Stomach (tissue), 9 donors: ENCODE measurements around the gene PYGO1. TPM values are rescaled to one million over a fixed set of nuclear protein-coding genes. Genes with fewer than 3 reads are reported as not detected.

Source experiments
- DNase-seq, 2 donors: peaks; one replicate each; pipeline versions ENCODE4 v3.0.0 to v3.0.0-alpha.2; 2013 to 2019
- H3K27ac ChIP-seq, 5 donors: fragments of 200-600 bp in 4 of 5; sonication (generic) in 4 of 5; one replicate each; pipeline ENCODE4 v1.5.1; 2013 to 2019; ENCODE audit warnings: mild to moderate bottlenecking in 1 of 5, moderate library complexity in 1 of 5
- H3K27me3 ChIP-seq, 3 donors: fragments of 200-600 bp; sonication (generic); one replicate each; pipeline ENCODE4 v1.5.1; 2017 to 2019; ENCODE audit warnings: mixed run types in 1 of 3
- H3K36me3 ChIP-seq, 4 donors: fragments of 200-600 bp; sonication (generic); 1 replicate in 3 of 4; 2 replicates in 1 of 4; pipeline ENCODE4 v1.5.1; 2016 to 2019
- H3K4me1 ChIP-seq, 4 donors: fragments of 200-600 bp; sonication (generic); one replicate each; pipeline ENCODE4 v1.5.1; 2016 to 2019
- H3K4me3 ChIP-seq, 4 donors: fragments of 200-600 bp; sonication (generic) in 3 of 4; one replicate each; pipeline ENCODE4 v1.5.1; 2016 to 2019; ENCODE audit warnings: mild to moderate bottlenecking in 1 of 4
- H3K9me3 ChIP-seq, 4 donors: fragments of 200-600 bp; sonication (generic); one replicate each; pipeline ENCODE4 v1.5.1; 2016 to 2019
- EP300 ChIP-seq: sonication (generic); formaldehyde crosslinking; IDR thresholded peaks from one replicate; pipeline ENCODE4 v1.6.1; 2017; ENCODE audit warnings: antibody characterized with exemption
- POLR2A ChIP-seq, 4 donors: fragments of 450-650 bp; IDR thresholded peaks; one replicate each; pipeline ENCODE4 v1.6.1; 2016; ENCODE audit warnings: antibody characterized with exemption in 4 of 4, control low read depth in 2 of 4, mild to moderate bottlenecking in 1 of 4, moderate library complexity in 1 of 4
- POLR2AphosphoS5 ChIP-seq, 3 donors: sonication (generic); formaldehyde crosslinking; IDR thresholded peaks; one replicate each; pipeline ENCODE4 v1.6.1; 2016; ENCODE audit warnings: antibody characterized with exemption in 3 of 3
- WGBS, 5 donors: extraction: QIAGEN DNeasy Blood & Tissue Kit in 3 of 5; methylation state at CpG; one replicate each; pipeline versions ENCODE4 v1.1.5 to v1.1.7; 2013 to 2018; 5-methylcytosine and 5-hydroxymethylcytosine counted together
- intact Hi-C: fragments of 100-400 bp; cut with DNase I; formaldehyde crosslinking; loops from one replicate; pipeline ENCODE4 v1.15.1; 2023; ENCODE audit warnings: low total_unique reads
- polyA plus RNA-seq, 3 donors: library from polyadenylated mRNA; stranded (reverse); fragments of 200-250 nt; gene quantifications; one replicate each; pipeline ENCODE4 v1.2.3, GENCODE V29; 2013
- total RNA-seq, 5 donors: library from RNA; depleted of rRNA; stranded (reverse); fragments of >200 nt; gene quantifications; one replicate each; pipeline versions ENCODE4 v1.1.0 to v1.2.3, GENCODE V29; 2014 to 2016
- TF ChIP-seq, protein P1 (sequence below), 7 experiments: fragments of 450-650 bp in 4 of 7; fragments of 200-600 bp in 3 of 7; sonication (generic) in 3 of 7; IDR thresholded peaks; one replicate each; pipeline ENCODE4 v1.5.1; 2016 to 2019; ENCODE audit warnings: antibody characterized with exemption in 7 of 7, control low read depth in 2 of 7, mild to moderate bottlenecking in 1 of 7
- donor health status: healthy with polysubstance abuse.
- donor health status: Bipolar disorder and iron deficiency.
- donor health status: healthy.

The PYGO1 gene
- total and polyA plus RNA-seq, 8 donors: 0.61 to 15.2 (median 4.1) TPM; not detected in 1

GRCh38 chr15:55576943-55577342 is 11.2 kb downstream of the PYGO1 start:
- H3K36me3 ChIP-seq: no peaks in the 10 kb centered on the region
- H3K27me3 ChIP-seq: no peaks in the 10 kb centered on the region
- TF ChIP-seq POLR2AphosphoS5 (IDR thresholded peaks at IDR 0.05) (no peak), POLR2A (IDR thresholded peaks at IDR 0.05) (no peak), EP300 (no peak)
- TF ChIP-seq, protein P1, sequence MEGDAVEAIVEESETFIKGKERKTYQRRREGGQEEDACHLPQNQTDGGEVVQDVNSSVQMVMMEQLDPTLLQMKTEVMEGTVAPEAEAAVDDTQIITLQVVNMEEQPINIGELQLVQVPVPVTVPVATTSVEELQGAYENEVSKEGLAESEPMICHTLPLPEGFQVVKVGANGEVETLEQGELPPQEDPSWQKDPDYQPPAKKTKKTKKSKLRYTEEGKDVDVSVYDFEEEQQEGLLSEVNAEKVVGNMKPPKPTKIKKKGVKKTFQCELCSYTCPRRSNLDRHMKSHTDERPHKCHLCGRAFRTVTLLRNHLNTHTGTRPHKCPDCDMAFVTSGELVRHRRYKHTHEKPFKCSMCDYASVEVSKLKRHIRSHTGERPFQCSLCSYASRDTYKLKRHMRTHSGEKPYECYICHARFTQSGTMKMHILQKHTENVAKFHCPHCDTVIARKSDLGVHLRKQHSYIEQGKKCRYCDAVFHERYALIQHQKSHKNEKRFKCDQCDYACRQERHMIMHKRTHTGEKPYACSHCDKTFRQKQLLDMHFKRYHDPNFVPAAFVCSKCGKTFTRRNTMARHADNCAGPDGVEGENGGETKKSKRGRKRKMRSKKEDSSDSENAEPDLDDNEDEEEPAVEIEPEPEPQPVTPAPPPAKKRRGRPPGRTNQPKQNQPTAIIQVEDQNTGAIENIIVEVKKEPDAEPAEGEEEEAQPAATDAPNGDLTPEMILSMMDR (IDR thresholded peaks at IDR 0.05): no peak
- WGBS, 5 donors: 39 to 63% (median 61%) methylated on average over 6 of the region's 6 CpGs
- H3K4me3 ChIP-seq: no peak overlapping the region
- H3K9me3 ChIP-seq: no peaks in the 10 kb centered on the region
- no peak overlapping the region for H3K27ac ChIP-seq
- intact Hi-C loops: no loop called here
- DNase-seq: no peak
- H3K4me1 ChIP-seq: no peaks in the 10 kb centered on the region

- intact Hi-C loops: no loop called here
- Histone ChIP-seq H3K27me3 (no peaks in the 10 kb centered on the region), H3K27ac (no peak overlapping the region), H3K9me3 (no peaks in the 10 kb centered on the region), H3K36me3 (no peaks in the 10 kb centered on the region), H3K4me3 (no peak overlapping the region), H3K4me1 (no peaks in the 10 kb centered on the region)
- TF ChIP-seq POLR2AphosphoS5 (IDR thresholded peaks at IDR 0.05): no peak
- TF ChIP-seq EP300: no peak
- no peak for DNase-seq
- 65 to 99% (median 91%) methylated on average over 2 of the region's 2 CpGs for WGBS, 5 donors
These were observed 14.0 kb downstream of the PYGO1 start for GRCh38 chr15:55574096-55574495.

DNA sequence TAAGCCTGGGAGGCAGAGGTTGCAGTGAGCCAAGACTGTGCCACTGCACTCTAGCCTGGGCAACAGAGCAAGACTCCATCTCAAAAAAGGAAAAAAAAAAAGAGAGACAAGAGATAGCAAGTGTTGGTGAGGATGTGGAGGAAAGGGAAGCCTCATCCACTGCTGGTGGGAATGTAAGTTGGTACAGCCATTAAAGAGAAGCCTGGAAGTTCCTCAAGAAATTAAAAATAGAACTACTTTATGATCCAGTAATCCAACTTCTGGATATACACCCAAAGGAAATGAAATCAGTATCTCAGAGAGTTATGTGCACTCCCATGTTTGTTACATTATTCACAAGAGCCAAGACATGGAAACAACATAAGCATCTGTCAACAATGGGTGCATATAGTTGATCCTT is 14.9 kb downstream of the PYGO1 start:
- no peak for DNase-seq
- H3K36me3 ChIP-seq: no peaks in the 10 kb centered on the region
- no peaks in the 10 kb centered on the region for H3K9me3 ChIP-seq
- H3K27ac ChIP-seq: no peak overlapping the region
- TF ChIP-seq POLR2A (IDR thresholded peaks at IDR 0.05): no peak
- TF ChIP-seq POLR2AphosphoS5 (IDR thresholded peaks at IDR 0.05): no peak
- no peak for TF ChIP-seq EP300
- TF ChIP-seq, protein P1 (IDR thresholded peaks at IDR 0.05): no peak
- no peaks in the 10 kb centered on the region for H3K27me3 ChIP-seq
- no peak overlapping the region for H3K4me3 ChIP-seq
- intact Hi-C loops: no loop called here
- no peaks in the 10 kb centered on the region for H3K4me1 ChIP-seq

GRCh38 chr15:55564347-55565145 is 23.6 kb downstream of the PYGO1 start:
- DNase-seq: no peak
- TF ChIP-seq, protein P1 (IDR thresholded peaks at IDR 0.05): no peak
- TF ChIP-seq POLR2A (IDR thresholded peaks at IDR 0.05) (no peak), EP300 (no peak), POLR2AphosphoS5 (IDR thresholded peaks at IDR 0.05) (no peak)
- H3K36me3 ChIP-seq: no peaks in the 10 kb centered on the region
- H3K27me3 ChIP-seq: no peaks in the 10 kb centered on the region
- no peak overlapping the region for H3K27ac ChIP-seq
- no peaks in the 10 kb centered on the region for H3K4me1 ChIP-seq
- no peak overlapping the region for H3K4me3 ChIP-seq
- H3K9me3 ChIP-seq: peaks cover 0 to 11% (median 8%) of the 10 kb centered on the region in 4 donors
- WGBS, 5 donors: 93 to 99% (median 95%) methylated on average over 2 of the region's 2 CpGs
- intact Hi-C loops: no loop called here

DNA sequence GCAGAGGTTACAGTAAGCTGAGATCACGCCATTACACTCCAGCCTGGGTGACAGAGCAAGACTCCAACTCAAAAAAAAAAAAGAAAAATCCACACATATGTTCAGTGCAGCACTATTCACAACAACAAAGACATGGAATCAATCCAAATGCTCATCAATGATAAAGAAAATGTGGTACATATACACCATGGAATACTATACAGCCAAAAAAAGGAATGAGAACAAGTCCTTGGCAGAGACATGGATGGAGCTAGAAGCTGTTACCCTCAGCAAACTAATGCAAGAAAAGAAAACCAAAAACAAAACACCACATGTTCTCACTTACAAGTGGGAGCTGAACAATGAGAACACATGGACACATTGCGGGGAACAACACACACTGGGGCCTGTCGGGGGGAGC is 25.5 kb downstream of the PYGO1 start:
- H3K4me3 ChIP-seq: no peak overlapping the region
- intact Hi-C loops: no loop called here
- no peak overlapping the region for H3K27ac ChIP-seq
- H3K9me3 ChIP-seq: peaks cover 0 to 11% (median 8%) of the 10 kb centered on the region in 4 donors
- H3K36me3 ChIP-seq: no peaks in the 10 kb centered on the region
- WGBS, 5 donors: 76 to 99% (median 86%) methylated on average over 3 of the region's 3 CpGs
- no peaks in the 10 kb centered on the region for H3K4me1 ChIP-seq
- DNase-seq: no peak
- H3K27me3 ChIP-seq: no peaks in the 10 kb centered on the region
- TF ChIP-seq POLR2AphosphoS5 (IDR thresholded peaks at IDR 0.05) (no peak), POLR2A (IDR thresholded peaks at IDR 0.05) (no peak), EP300 (no peak)
- TF ChIP-seq, protein P1 (IDR thresholded peaks at IDR 0.05): no peak
